Tibial artery (tissue), 4 donors: Measurements from ENCODE around the gene COX20.

Experiments
- DNase-seq, 2 donors: peaks; one replicate each; pipeline ENCODE4 v3.0.0-alpha.2; 2019
- H3K27ac ChIP-seq, 2 donors: fragments of 200-600 bp; sonication (generic) in 1 of 2; 1 replicate in 1 of 2; 2 replicates in 1 of 2; pipeline ENCODE4 v1.5.1; 2018 to 2019; ENCODE audit warnings: mild to moderate bottlenecking in 1 of 2
- H3K27me3 ChIP-seq, 2 donors: fragments of 200-600 bp; sonication (generic) in 1 of 2; one replicate each; pipeline versions ENCODE4 v1.5.1 to v1.6.0; 2016 to 2019
- H3K36me3 ChIP-seq, 3 donors: fragments of 200-600 bp; sonication (generic) in 2 of 3; one replicate each; pipeline ENCODE4 v1.5.1; 2016 to 2019; ENCODE audit warnings: mild to moderate bottlenecking in 2 of 3
- H3K4me1 ChIP-seq, 4 donors: fragments of 200-600 bp; sonication (generic) in 2 of 4; 1 replicate in 3 of 4; 2 replicates in 1 of 4; pipeline ENCODE4 v1.5.1; 2016 to 2019
- H3K4me3 ChIP-seq, 2 donors: fragments of 200-600 bp; sonication (generic) in 1 of 2; 1 replicate in 1 of 2; 2 replicates in 1 of 2; pipeline ENCODE4 v1.5.1; 2018 to 2019; ENCODE audit warnings: mild to moderate bottlenecking in 2 of 2
- H3K9me3 ChIP-seq, 3 donors: fragments of 200-600 bp; sonication (generic) in 1 of 3; one replicate each; pipeline ENCODE4 v1.5.1; 2016 to 2019
- intact Hi-C: fragments of 100-400 bp; cut with DNase I; formaldehyde crosslinking; loops from one replicate; pipeline ENCODE4 v1.15.0; 2023; ENCODE audit warnings: low total_unique reads
- TF ChIP-seq, protein P1 (sequence below), 2 experiments: fragments of 200-600 bp in 1 of 2; fragments of 450-650 bp in 1 of 2; IDR thresholded peaks; one replicate each; pipeline ENCODE4 v1.5.1; 2017 to 2019; ENCODE audit warnings: antibody characterized with exemption in 2 of 2, mild to moderate bottlenecking in 1 of 2, moderate library complexity in 1 of 2

COX20 gene

DNA sequence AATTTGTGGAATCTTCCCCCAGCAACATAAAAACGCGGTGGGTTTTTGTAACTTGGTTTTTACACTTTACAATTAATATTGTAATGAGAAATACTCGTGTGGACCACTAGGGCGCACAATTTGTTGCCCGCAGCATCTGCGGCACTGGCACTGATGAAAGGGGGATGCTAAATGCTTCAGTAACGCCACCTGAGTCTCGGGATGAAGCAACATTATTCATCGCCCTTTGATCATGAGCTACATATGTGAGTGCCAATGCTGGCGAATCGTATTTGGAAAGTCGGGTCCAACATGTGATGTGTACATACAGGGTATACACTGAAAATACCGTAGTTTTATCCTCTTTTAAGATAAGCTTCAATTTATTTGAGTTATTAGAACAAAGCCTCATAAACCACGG lies 34.2 kb upstream of the COX20 start:
- peak in 1 of 2 donors; percentile 42 for DNase-seq
- H3K4me1 ChIP-seq = peaks cover 0 to 6% (median 0%) of the 10 kb centered on the region in 4 donors
- intact Hi-C loops = no loop called here
- no peaks in the 10 kb centered on the region for H3K27me3 ChIP-seq
- TF ChIP-seq, protein P1, sequence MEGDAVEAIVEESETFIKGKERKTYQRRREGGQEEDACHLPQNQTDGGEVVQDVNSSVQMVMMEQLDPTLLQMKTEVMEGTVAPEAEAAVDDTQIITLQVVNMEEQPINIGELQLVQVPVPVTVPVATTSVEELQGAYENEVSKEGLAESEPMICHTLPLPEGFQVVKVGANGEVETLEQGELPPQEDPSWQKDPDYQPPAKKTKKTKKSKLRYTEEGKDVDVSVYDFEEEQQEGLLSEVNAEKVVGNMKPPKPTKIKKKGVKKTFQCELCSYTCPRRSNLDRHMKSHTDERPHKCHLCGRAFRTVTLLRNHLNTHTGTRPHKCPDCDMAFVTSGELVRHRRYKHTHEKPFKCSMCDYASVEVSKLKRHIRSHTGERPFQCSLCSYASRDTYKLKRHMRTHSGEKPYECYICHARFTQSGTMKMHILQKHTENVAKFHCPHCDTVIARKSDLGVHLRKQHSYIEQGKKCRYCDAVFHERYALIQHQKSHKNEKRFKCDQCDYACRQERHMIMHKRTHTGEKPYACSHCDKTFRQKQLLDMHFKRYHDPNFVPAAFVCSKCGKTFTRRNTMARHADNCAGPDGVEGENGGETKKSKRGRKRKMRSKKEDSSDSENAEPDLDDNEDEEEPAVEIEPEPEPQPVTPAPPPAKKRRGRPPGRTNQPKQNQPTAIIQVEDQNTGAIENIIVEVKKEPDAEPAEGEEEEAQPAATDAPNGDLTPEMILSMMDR (IDR thresholded peaks at IDR 0.05) = peak; percentile 36 to 43
- H3K36me3 ChIP-seq = no peaks in the 10 kb centered on the region
- no peak overlapping the region for H3K27ac ChIP-seq
- H3K4me3 ChIP-seq = no peak overlapping the region
- H3K9me3 ChIP-seq = no peaks in the 10 kb centered on the region

GRCh38 chr1:244802041-244802440 lies 33.4 kb upstream of the COX20 start:
- Histone ChIP-seq H3K27ac (no peak overlapping the region), H3K36me3 (no peaks in the 10 kb centered on the region), H3K4me1 (peaks cover 0 to 6% (median 0%) of the 10 kb centered on the region in 4 donors), H3K4me3 (no peak overlapping the region), H3K9me3 (no peaks in the 10 kb centered on the region), H3K27me3 (no peaks in the 10 kb centered on the region)
- TF ChIP-seq, protein P1 (IDR thresholded peaks at IDR 0.05) = no peak
- intact Hi-C loops = no loop called here
- peak in 1 of 2 donors; percentile 64 for DNase-seq

- H3K36me3 ChIP-seq = no peaks in the 10 kb centered on the region
- peaks cover 0 to 2% (median 0%) of the 10 kb centered on the region in 4 donors for H3K4me1 ChIP-seq
- no peak overlapping the region for H3K4me3 ChIP-seq
- H3K27ac ChIP-seq = no peak overlapping the region
- H3K27me3 ChIP-seq = no peaks in the 10 kb centered on the region
- intact Hi-C loops = no loop called here
- H3K9me3 ChIP-seq = no peaks in the 10 kb centered on the region
- TF ChIP-seq, protein P1 (IDR thresholded peaks at IDR 0.05) = no peak
- DNase-seq = peak in 1 of 2 donors; percentile 10
Observed at GRCh38 chr1:244802556-244803239, 32.8 kb upstream of the COX20 start.

- no peak overlapping the region for H3K4me3 ChIP-seq
- TF ChIP-seq, protein P1 (IDR thresholded peaks at IDR 0.05) = no peak
- H3K36me3 ChIP-seq = no peaks in the 10 kb centered on the region
- no peak overlapping the region for H3K27ac ChIP-seq
- intact Hi-C loops = no loop called here
- no peaks in the 10 kb centered on the region for H3K4me1 ChIP-seq
- no peaks in the 10 kb centered on the region for H3K27me3 ChIP-seq
- peak in 1 of 2 donors; percentile 10 for DNase-seq
- H3K9me3 ChIP-seq = no peaks in the 10 kb centered on the region
Observed at GRCh38 chr1:244804841-244805240, 30.6 kb upstream of the COX20 start.

GRCh38 chr1:244807138-244807537 lies 28.3 kb upstream of the COX20 start:
- intact Hi-C loops = no loop called here

More at GRCh38 chr1:244807138-244807537, 28.3 kb upstream of the COX20 start:
- TF ChIP-seq, protein P1 (IDR thresholded peaks at IDR 0.05) = no peak
- no peaks in the 10 kb centered on the region for H3K36me3 ChIP-seq
- DNase-seq = no peak
- no peaks in the 10 kb centered on the region for H3K4me1 ChIP-seq
- no peaks in the 10 kb centered on the region for H3K9me3 ChIP-seq
- H3K4me3 ChIP-seq = no peak overlapping the region
- H3K27me3 ChIP-seq = no peaks in the 10 kb centered on the region
- no peak overlapping the region for H3K27ac ChIP-seq
